EH (cell line): ENCODE measurements around the gene HELZ.

Experiments used
- DNase-seq: peaks from one replicate; pipeline ENCODE4 v3.0.0-alpha.2; 2015; ENCODE audit warnings: low read depth

HELZ gene

GRCh38 chr17:67079491-67079890 is 165.5 kb downstream of the HELZ start:
- DNase-seq: no peak

- no peak for DNase-seq
Measured at GRCh38 chr17:67078292-67078691, 166.7 kb downstream of the HELZ start.

- no peak for DNase-seq
Measured at GRCh38 chr17:67076290-67076689, 168.7 kb downstream of the HELZ start.

GRCh38 chr17:67074781-67075180 is 170.2 kb downstream of the HELZ start:
- no peak for DNase-seq

GRCh38 chr17:67072885-67073284 is 172.1 kb downstream of the HELZ start:
- DNase-seq: no peak

- DNase-seq: no peak
Measured at GRCh38 chr17:67071595-67071994, 173.4 kb downstream of the HELZ start.

- DNase-seq: no peak
Measured at GRCh38 chr17:67069603-67070136, 175.3 kb downstream of the HELZ start.

- peak; percentile 2 for DNase-seq
Measured at GRCh38 chr17:67068999-67069398, 176.0 kb downstream of the HELZ start.

GRCh38 chr17:67067571-67068482 is 177.2 kb downstream of the HELZ start:
- DNase-seq: no peak

- no peak for DNase-seq
Measured at GRCh38 chr17:67066717-67067116, 178.3 kb downstream of the HELZ start.

GRCh38 chr17:67063141-67063540 is 181.9 kb downstream of the HELZ start:
- DNase-seq: peak; percentile 53

GRCh38 chr17:67059372-67059771 is 185.6 kb downstream of the HELZ start:
- DNase-seq: no peak

GRCh38 chr17:67058036-67058435 is 187.0 kb downstream of the HELZ start:
- DNase-seq: no peak

- no peak for DNase-seq
Measured at GRCh38 chr17:67056746-67057490, 188.1 kb downstream of the HELZ start.

GRCh38 chr17:67055811-67056745 is 188.9 kb downstream of the HELZ start:
- DNase-seq: no peak

GRCh38 chr17:67055041-67055443 is 190.0 kb downstream of the HELZ start:
- no peak for DNase-seq

GRCh38 chr17:67054608-67055007 is 190.4 kb downstream of the HELZ start:
- no peak for DNase-seq

GRCh38 chr17:67054011-67054591 is 190.9 kb downstream of the HELZ start:
- no peak for DNase-seq

GRCh38 chr17:67053438-67054000 is 191.5 kb downstream of the HELZ start:
- no peak for DNase-seq

- no peak for DNase-seq
Measured at GRCh38 chr17:67052720-67053437, 192.1 kb downstream of the HELZ start.
